C4-2B (cell line): Measurements from ENCODE around the gene PSG4.

Experiments
- CTCF ChIP-seq: fragments of 450-650 bp; conservative IDR thresholded peaks from 2 replicates; pipeline ENCODE4 v1.5.1; 2017; ENCODE audit warnings: mild to moderate bottlenecking
- ZFX ChIP-seq: fragments of 450-650 bp; IDR thresholded peaks from 2 replicates; pipeline ENCODE4 v1.6.1; 2017

- TF ChIP-seq CTCF: no peak
- no peak for TF ChIP-seq ZFX
These were observed 19.4 kb upstream of the PSG4 start for GRCh38 chr19:43224855-43225253.
